ENCODE data around the gene ABCC8. TPM values are rescaled to one million over a fixed set of nuclear protein-coding genes. Genes with fewer than 3 reads are reported as not detected.

Gene ABCC8
- polyA plus RNA-seq = 10 to 100 TPM in 1 of 4 donors, 1 to 10 TPM in 2, under 1 TPM in 1; 0.81 to 11.2 (median 3.6) TPM
- long read RNA-seq, donor 1 = 0 reads
- long read RNA-seq, donor 2 = 0 reads
- long read RNA-seq, donor 3 = 0 reads
- long read RNA-seq, donor 4 = 0 reads
- long read RNA-seq, donor 5 = 0 reads
- long read RNA-seq, donor 6 = 0 reads
- long read RNA-seq, donor 7 = 0 reads
- long read RNA-seq, donor 8 = 0 reads
- long read RNA-seq, donor 9 = 0 reads
- long read RNA-seq, donor 10 = 0 reads

DNA sequence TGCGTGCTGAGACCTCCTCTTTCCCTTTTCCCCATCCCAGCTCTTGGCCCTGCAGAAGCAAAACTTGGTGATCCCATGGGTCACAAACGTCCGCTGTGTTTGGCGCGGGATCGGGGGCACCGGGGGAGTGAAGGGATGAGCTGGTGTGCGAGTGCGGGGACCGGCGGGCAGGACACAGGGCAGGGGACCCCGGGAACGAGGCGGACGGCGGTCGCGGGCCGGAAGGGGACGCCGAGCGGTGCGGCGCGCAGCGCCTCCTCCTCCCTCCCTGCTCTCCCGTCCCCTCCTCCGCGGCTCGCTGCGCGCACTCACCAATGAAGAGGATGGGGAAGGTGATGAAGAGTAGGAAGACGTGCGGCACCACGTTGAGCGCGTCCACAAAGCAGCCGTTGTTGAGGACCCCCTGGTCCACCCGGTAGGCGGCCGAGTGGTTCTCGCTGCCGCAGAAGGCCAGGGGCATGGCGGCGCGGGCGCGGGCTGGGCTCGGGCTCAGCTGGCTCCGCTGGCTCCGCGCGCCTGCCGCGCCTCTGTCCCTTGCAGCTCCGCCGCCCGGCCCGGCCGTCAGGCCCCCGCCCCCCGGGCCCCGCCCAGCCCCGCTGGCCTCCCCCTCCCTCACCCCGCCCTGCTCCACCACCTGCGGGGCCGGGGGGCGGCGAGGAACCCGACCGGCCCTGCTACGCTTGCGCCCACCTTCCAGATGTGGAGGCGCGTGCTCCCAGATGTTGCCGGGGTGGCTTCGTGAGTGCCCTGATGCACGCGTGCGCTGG, at the start of gene ABCC8:
ABCC8 (minus strand) TSS at position 529 of the 767 bp plus-strand sequence; CDS start at position 460, 69 bp downstream.
- no peak for FAIRE-seq
- DNase-seq = peak in 1 of 2 donors; percentile 41
- Histone ChIP-seq H3K27ac (ENCODE audit: low read depth in 1 of 3, low read length in 2 of 3) (no peak within 1 kb of the TSS), H3K36me3 (ENCODE audit: control insufficient read depth in 3 of 3, insufficient read depth in 2 of 3, low read depth in 1 of 3, low read length in 3 of 3) (no peaks in the 10 kb centered on the region), H3K4me1 (ENCODE audit: control insufficient read depth in 3 of 3, insufficient read depth in 2 of 3, low read depth in 1 of 3, low read length in 2 of 3) (peaks cover 0 to 12% (median 0%) of the 10 kb centered on the region in 3 donors), H3K9me3 (ENCODE audit: control insufficient read depth in 2 of 2, insufficient read depth in 1 of 2, low read depth in 1 of 2, low read length in 1 of 2) (no peaks in the 10 kb centered on the region), H3K27me3 (ENCODE audit: control insufficient read depth in 3 of 3, insufficient read depth in 3 of 3, low read length in 3 of 3) (peaks cover 23 to 63% (median 23%) of the 10 kb centered on the region in 3 donors), H3K4me3 (ENCODE audit: low read depth in 1 of 3, low read length in 3 of 3) (peak within 1 kb of the TSS in 1 of 3 donors; percentile 22)
- WGBS, 3 donors = 2% methylated on average over 25 to 80 of the region's 80 CpGs

DNA sequence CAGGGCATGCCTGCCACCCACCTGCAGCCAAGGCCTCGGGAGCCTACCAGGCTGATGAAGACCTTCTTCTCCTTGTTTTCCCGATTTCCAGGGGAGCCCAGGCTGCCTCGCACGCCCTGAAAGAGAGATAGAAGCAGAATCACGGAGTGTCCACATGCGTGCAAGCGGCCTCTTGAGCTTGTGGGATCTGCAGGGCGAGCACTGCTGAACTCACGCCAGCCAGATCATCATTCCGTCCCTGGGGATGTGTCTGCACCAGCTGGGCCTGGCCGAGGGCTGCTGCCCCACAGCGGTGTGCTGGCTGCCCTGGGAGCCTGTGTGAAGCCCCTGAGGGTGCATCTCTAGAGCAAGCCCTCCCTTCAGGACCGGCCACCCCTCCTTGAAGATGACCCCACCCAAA, 49.7 kb upstream of the ABCC8 start:
- 86 to 88% (median 87%) methylated on average over 13 of the region's 13 CpGs for WGBS, 3 donors
- no peak for FAIRE-seq

DNA sequence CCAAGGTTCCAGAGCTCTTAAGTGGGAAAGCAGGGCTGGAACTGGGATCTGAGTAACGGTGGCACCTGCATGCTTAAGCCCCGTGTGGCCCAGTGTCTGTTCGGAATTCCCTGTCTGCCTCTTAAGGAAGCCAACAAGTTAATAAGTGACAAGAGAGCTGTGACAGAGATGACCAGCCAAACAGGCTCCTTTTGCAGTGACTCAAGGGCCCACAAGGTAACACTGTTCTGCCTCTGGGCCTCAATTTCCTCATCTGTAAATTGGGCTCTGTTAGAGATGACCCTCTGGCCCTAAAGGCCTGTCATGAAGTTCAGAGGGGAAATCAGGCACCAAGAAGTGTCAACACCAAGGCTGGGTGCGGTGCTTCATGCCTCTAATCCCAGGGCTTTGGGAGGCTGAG, 48.9 kb upstream of the ABCC8 start:
- Histone ChIP-seq H3K27me3 (ENCODE audit: control insufficient read depth in 3 of 3, insufficient read depth in 3 of 3, low read length in 3 of 3) (no peaks in the 10 kb centered on the region), H3K36me3 (ENCODE audit: control insufficient read depth in 3 of 3, insufficient read depth in 2 of 3, low read depth in 1 of 3, low read length in 3 of 3) (peaks cover 0 to 89% (median 39%) of the 10 kb centered on the region in 3 donors), H3K9me3 (ENCODE audit: control insufficient read depth in 2 of 2, insufficient read depth in 1 of 2, low read depth in 1 of 2, low read length in 1 of 2) (no peaks in the 10 kb centered on the region), H3K4me1 (ENCODE audit: control insufficient read depth in 3 of 3, insufficient read depth in 2 of 3, low read depth in 1 of 3, low read length in 2 of 3) (peaks cover 0 to 30% (median 0%) of the 10 kb centered on the region in 3 donors), H3K4me3 (ENCODE audit: low read depth in 1 of 3, low read length in 3 of 3) (no peak overlapping the region), H3K27ac (ENCODE audit: low read depth in 1 of 3, low read length in 2 of 3) (no peak overlapping the region)
- FAIRE-seq (no peak), DNase-seq (no peak)
- WGBS, 3 donors = 57 to 70% (median 65%) methylated on average over 4 of the region's 4 CpGs

More for the DNA sequence above, 49.7 kb upstream of the ABCC8 start:
- peaks cover 0 to 38% (median 0%) of the 10 kb centered on the region in 3 donors for H3K4me1 ChIP-seq (ENCODE audit: control insufficient read depth in 3 of 3, insufficient read depth in 2 of 3, low read depth in 1 of 3, low read length in 2 of 3)
- peaks cover 0 to 89% (median 35%) of the 10 kb centered on the region in 3 donors for H3K36me3 ChIP-seq (ENCODE audit: control insufficient read depth in 3 of 3, insufficient read depth in 2 of 3, low read depth in 1 of 3, low read length in 3 of 3)
- no peak for DNase-seq
- H3K27ac ChIP-seq (ENCODE audit: low read depth in 1 of 3, low read length in 2 of 3) = no peak overlapping the region
- H3K9me3 ChIP-seq (ENCODE audit: control insufficient read depth in 2 of 2, insufficient read depth in 1 of 2, low read depth in 1 of 2, low read length in 1 of 2) = no peaks in the 10 kb centered on the region
- no peak overlapping the region for H3K4me3 ChIP-seq (ENCODE audit: low read depth in 1 of 3, low read length in 3 of 3)
- no peaks in the 10 kb centered on the region for H3K27me3 ChIP-seq (ENCODE audit: control insufficient read depth in 3 of 3, insufficient read depth in 3 of 3, low read length in 3 of 3)

DNA sequence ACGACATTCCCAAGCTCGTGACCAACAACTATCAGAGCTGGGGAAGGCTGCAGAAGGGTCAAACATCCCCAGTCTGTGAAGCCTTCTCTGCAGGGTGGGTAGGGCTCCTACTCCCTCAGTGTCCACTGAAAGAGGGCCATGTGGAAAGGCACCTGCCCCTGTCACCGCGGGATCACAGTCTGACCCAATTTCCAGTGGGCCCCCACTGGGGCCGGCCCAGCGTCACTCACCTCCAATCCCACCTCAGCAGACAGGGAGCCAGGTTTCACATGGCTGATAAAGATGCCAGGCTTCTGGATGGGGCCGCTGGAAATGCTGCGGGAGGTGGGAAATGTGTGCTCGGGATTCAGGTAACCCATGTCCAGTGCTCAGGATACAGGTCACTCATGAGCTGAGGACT, 47.6 kb upstream of the ABCC8 start:
- no peak overlapping the region for H3K4me3 ChIP-seq (ENCODE audit: low read depth in 1 of 3, low read length in 3 of 3)
- 93% methylated on average over 8 to 9 of the region's 9 CpGs for WGBS, 3 donors
- peaks cover 0 to 87% (median 47%) of the 10 kb centered on the region in 3 donors for H3K36me3 ChIP-seq (ENCODE audit: control insufficient read depth in 3 of 3, insufficient read depth in 2 of 3, low read depth in 1 of 3, low read length in 3 of 3)
- no peak for DNase-seq
- no peaks in the 10 kb centered on the region for H3K27me3 ChIP-seq (ENCODE audit: control insufficient read depth in 3 of 3, insufficient read depth in 3 of 3, low read length in 3 of 3)
- H3K4me1 ChIP-seq (ENCODE audit: control insufficient read depth in 3 of 3, insufficient read depth in 2 of 3, low read depth in 1 of 3, low read length in 2 of 3) = peaks cover 0 to 23% (median 0%) of the 10 kb centered on the region in 3 donors
- H3K27ac ChIP-seq (ENCODE audit: low read depth in 1 of 3, low read length in 2 of 3) = no peak overlapping the region
- no peaks in the 10 kb centered on the region for H3K9me3 ChIP-seq (ENCODE audit: control insufficient read depth in 2 of 2, insufficient read depth in 1 of 2, low read depth in 1 of 2, low read length in 1 of 2)
- FAIRE-seq = no peak

DNA sequence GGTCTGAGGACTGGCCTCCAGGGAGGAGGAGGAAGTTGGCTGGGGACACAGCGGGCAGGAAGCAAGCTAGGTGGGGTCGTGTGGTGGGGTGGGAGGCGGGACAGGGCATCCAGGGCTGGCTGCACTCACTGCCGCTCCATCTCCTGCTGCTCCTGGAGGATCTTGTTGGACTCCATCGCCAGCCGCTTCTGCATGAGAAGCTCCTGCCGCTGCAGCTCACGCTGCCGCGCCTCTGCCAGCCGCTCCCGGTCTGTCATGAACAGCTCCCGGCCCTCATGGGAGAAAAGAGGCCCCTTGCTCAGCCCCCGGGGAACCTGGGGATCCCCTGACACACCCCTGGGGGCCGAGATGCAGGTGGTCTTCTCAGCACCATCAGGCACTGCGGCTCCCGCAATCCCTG, 46.0 kb upstream of the ABCC8 start:
- no peak overlapping the region for H3K4me3 ChIP-seq (ENCODE audit: low read depth in 1 of 3, low read length in 3 of 3)
- H3K4me1 ChIP-seq (ENCODE audit: control insufficient read depth in 3 of 3, insufficient read depth in 2 of 3, low read depth in 1 of 3, low read length in 2 of 3) = peaks cover 0 to 11% (median 0%) of the 10 kb centered on the region in 3 donors
- no peaks in the 10 kb centered on the region for H3K9me3 ChIP-seq (ENCODE audit: control insufficient read depth in 2 of 2, insufficient read depth in 1 of 2, low read depth in 1 of 2, low read length in 1 of 2)
- no peaks in the 10 kb centered on the region for H3K27me3 ChIP-seq (ENCODE audit: control insufficient read depth in 3 of 3, insufficient read depth in 3 of 3, low read length in 3 of 3)
- WGBS, 3 donors = 81 to 86% (median 86%) methylated on average over 16 to 17 of the region's 17 CpGs
- DNase-seq (no peak), FAIRE-seq (no peak)
- H3K27ac ChIP-seq (ENCODE audit: low read depth in 1 of 3, low read length in 2 of 3) = no peak overlapping the region
- H3K36me3 ChIP-seq (ENCODE audit: control insufficient read depth in 3 of 3, insufficient read depth in 2 of 3, low read depth in 1 of 3, low read length in 3 of 3) = peaks cover 0 to 90% (median 51%) of the 10 kb centered on the region in 3 donors

DNA sequence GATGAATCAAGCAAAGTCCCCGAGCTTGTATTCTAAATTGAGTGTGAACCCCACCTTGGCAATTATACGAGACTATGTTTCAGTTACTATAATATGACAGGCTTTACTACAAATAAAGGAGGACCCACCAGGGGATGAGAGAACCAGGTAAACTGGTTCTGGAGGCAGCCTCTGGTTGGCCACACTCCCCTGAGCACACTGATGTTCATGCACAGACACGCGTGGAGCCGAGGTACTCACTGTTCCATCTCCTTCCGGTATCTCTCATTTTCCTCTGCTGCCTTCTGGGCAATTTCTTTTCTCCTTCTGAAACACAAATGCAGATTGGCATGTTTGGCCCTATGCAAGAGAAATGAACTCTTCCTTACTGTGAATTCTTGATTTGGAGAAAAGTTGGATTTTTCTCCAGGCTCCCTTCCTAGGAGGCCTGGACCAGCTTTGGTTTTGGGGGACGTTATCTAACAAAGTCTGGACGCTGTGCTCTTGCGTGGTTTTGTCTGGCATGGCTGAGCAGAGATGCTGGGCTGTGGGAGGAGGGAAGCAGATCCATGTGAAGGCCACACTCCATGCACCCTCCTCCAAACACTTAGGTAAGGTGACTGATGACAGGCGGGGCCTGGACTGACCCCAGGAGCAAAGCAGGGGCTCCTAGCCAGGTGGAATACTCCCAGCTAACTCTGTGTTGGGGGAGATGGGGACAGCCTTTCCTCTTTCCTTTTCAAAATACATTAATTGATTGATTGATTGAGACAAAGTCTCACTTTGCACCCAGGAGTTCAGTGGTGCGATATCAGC, 44.7 kb upstream of the ABCC8 start:
- 89 to 91% (median 90%) methylated on average over 11 of the region's 11 CpGs for WGBS, 3 donors
- FAIRE-seq = no peak

DNA sequence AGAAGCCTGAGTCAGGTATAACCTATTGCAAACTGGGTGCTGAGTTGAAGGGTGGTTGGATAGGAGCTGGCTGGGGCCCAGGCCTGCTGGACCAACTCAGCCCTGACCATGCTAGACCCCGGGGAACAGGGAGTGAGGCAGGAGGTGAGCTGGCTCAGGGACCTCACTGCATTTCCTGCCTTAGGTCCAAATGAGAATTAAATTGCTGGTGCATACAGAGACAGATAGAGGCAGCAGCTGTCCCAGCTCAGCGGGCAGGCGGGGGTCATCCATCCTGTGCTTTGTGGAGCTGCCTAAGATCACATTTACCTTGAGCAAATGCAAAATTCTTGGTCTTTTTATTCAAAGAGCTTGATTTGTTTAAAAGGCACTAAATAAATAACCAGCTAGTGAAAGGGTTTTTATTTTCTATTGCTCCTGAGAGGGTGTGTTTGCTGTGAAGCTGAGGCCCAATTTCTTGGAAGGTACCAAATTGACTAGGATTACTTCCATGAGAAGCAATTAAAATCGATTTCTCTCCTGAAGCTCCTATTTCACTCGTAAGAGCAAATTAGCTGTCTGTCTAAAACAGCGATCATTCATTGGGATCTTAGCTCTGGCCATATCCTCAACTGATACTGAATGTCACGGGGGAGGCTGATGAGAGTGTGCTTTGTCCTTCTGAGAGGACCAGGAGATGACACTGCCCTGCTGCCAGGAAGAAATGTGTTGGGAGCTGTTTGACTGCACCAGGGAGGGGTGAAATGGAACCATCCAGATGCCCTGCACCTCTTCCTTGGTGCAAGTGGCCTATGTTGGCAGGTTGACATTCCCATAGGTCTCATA, 42.6 kb upstream of the ABCC8 start:
- DNase-seq = no peak
- Histone ChIP-seq H3K27me3 (ENCODE audit: control insufficient read depth in 3 of 3, insufficient read depth in 3 of 3, low read length in 3 of 3) (no peaks in the 10 kb centered on the region), H3K4me3 (ENCODE audit: low read depth in 1 of 3, low read length in 3 of 3) (no peak overlapping the region), H3K4me1 (ENCODE audit: control insufficient read depth in 3 of 3, insufficient read depth in 2 of 3, low read depth in 1 of 3, low read length in 2 of 3) (no peaks in the 10 kb centered on the region), H3K27ac (ENCODE audit: low read depth in 1 of 3, low read length in 2 of 3) (no peak overlapping the region), H3K36me3 (ENCODE audit: control insufficient read depth in 3 of 3, insufficient read depth in 2 of 3, low read depth in 1 of 3, low read length in 3 of 3) (peaks cover 0 to 87% (median 39%) of the 10 kb centered on the region in 3 donors), H3K9me3 (ENCODE audit: control insufficient read depth in 2 of 2, insufficient read depth in 1 of 2, low read depth in 1 of 2, low read length in 1 of 2) (no peaks in the 10 kb centered on the region)
- WGBS, 3 donors = 80 to 88% (median 88%) methylated on average over 7 of the region's 7 CpGs
- FAIRE-seq = no peak

More for the DNA sequence above, 44.7 kb upstream of the ABCC8 start:
- Histone ChIP-seq H3K4me3 (ENCODE audit: low read depth in 1 of 3, low read length in 3 of 3) (no peak overlapping the region), H3K27me3 (ENCODE audit: control insufficient read depth in 3 of 3, insufficient read depth in 3 of 3, low read length in 3 of 3) (no peaks in the 10 kb centered on the region), H3K9me3 (ENCODE audit: control insufficient read depth in 2 of 2, insufficient read depth in 1 of 2, low read depth in 1 of 2, low read length in 1 of 2) (no peaks in the 10 kb centered on the region), H3K4me1 (ENCODE audit: control insufficient read depth in 3 of 3, insufficient read depth in 2 of 3, low read depth in 1 of 3, low read length in 2 of 3) (peaks cover 0 to 3% (median 0%) of the 10 kb centered on the region in 3 donors), H3K36me3 (ENCODE audit: control insufficient read depth in 3 of 3, insufficient read depth in 2 of 3, low read depth in 1 of 3, low read length in 3 of 3) (peaks cover 0 to 92% (median 46%) of the 10 kb centered on the region in 3 donors), H3K27ac (ENCODE audit: low read depth in 1 of 3, low read length in 2 of 3) (no peak overlapping the region)
- no peak for DNase-seq

Measured in small intestine (tissue), 16 donors.